Gastrocnemius medialis (tissue), 4 donors: ENCODE results near the gene KRT85. TPM values are rescaled to one million over a fixed set of nuclear protein-coding genes. Genes with fewer than 3 reads are reported as not detected.

ENCODE experiments used
- ATAC-seq, 2 donors: fragments of 150-250 bp; one replicate each; pipeline ENCODE4 v1.9.1; 2016
- DNase-seq, 2 donors: peaks; one replicate each; pipeline ENCODE4 v3.0.0-alpha.2; 2019
- H3K27ac ChIP-seq, 4 donors: fragments of 200-600 bp; sonication (generic); 1 replicate in 1 of 4; 2 replicates in 3 of 4; pipeline ENCODE4 v1.5.1; 2016 to 2018; ENCODE audit warnings: mild to moderate bottlenecking in 2 of 4, moderate library complexity in 1 of 4
- H3K27me3 ChIP-seq, 3 donors: fragments of 200-600 bp; sonication (generic) in 2 of 3; 1 replicate in 1 of 3; 2 replicates in 2 of 3; pipeline versions ENCODE4 v1.5.1 to v1.6.0; 2016 to 2019; ENCODE audit warnings: mild to moderate bottlenecking in 1 of 3, moderate library complexity in 1 of 3
- H3K36me3 ChIP-seq, 2 donors: fragments of 200-600 bp; sonication (generic) in 1 of 2; one replicate each; pipeline ENCODE4 v1.5.1; 2017 to 2018
- H3K4me1 ChIP-seq, 2 donors: fragments of 200-600 bp; sonication (generic) in 1 of 2; one replicate each; pipeline ENCODE4 v1.5.1; 2016 to 2017; ENCODE audit warnings: mild to moderate bottlenecking in 2 of 2
- H3K4me3 ChIP-seq, 4 donors: fragments of 200-600 bp; sonication (generic) in 3 of 4; 1 replicate in 1 of 4; 2 replicates in 3 of 4; pipeline ENCODE4 v1.5.1; 2016 to 2019; ENCODE audit warnings: mild to moderate bottlenecking in 2 of 4
- H3K9me3 ChIP-seq, 3 donors: fragments of 200-600 bp; sonication (generic) in 2 of 3; 1 replicate in 1 of 3; 2 replicates in 2 of 3; pipeline ENCODE4 v1.5.1; 2016 to 2019
- POLR2A ChIP-seq, 2 donors: fragments of 450-650 bp; IDR thresholded peaks; one replicate each; pipeline ENCODE4 v1.6.1; 2017; ENCODE audit warnings: antibody characterized with exemption in 2 of 2, mild to moderate bottlenecking in 2 of 2, moderate library complexity in 2 of 2
- in situ Hi-C, 4 donors: fragments of 200-750 bp; cut with MboI; loops; one replicate each; pipeline versions ENCODE4 v1.15.0 to v1.8.0; 2017; ENCODE audit warnings: low sequenced_read_pairs in 4 of 4
- intact Hi-C: fragments of 100-400 bp; cut with DNase I; formaldehyde crosslinking; loops from one replicate; pipeline ENCODE4 v1.15.1; 2023; ENCODE audit warnings: low total_unique reads
- total RNA-seq, 4 donors: library from RNA; depleted of rRNA; stranded (reverse); fragments of >200 nt; gene quantifications; one replicate each; pipeline versions ENCODE4 v1.1.0 to v1.2.3, GENCODE V29; 2016
- TF ChIP-seq, protein P1 (sequence below), 5 experiments: fragments of 450-650 bp in 3 of 5; fragments of 200-600 bp in 2 of 5; sonication (generic) in 2 of 5; IDR thresholded peaks in 4 of 5; conservative IDR thresholded peaks in 1 of 5; 1 replicate in 4 of 5; 2 replicates in 1 of 5; pipeline ENCODE4 v1.5.1; 2016 to 2019; ENCODE audit warnings: antibody characterized with exemption in 5 of 5, mild to moderate bottlenecking in 3 of 5, moderate library complexity in 3 of 5

KRT85 gene
- total RNA-seq, 4 donors from 2014 or later = not detected

DNA sequence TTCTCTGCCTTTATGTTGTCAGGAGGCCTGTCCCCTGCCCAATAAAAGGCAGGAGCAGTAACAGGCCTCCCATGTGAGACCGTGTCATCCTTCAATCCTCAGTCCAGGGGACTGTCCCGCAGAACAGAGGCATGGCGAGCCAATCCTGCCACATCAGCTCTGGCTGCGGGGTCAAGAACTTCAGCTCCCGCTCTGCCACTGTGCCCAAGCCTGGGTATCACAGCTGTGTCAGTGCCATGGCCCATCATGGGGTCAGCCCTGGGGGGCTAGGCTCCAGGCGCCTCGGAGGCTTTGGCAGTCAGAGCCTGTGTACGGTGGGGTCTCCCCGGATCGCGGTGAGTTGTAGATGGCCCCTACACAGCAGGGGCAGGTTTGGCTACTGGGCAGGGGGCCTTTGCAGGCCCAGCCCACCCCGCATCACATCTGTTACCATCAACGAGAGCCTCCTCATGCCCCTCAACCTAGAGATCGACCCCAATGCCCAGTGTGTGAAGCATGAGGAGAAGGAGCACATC, 26.2 kb downstream of the KRT85 start:
- no peak for TF ChIP-seq POLR2A (IDR thresholded peaks at IDR 0.05)
- TF ChIP-seq, protein P1, sequence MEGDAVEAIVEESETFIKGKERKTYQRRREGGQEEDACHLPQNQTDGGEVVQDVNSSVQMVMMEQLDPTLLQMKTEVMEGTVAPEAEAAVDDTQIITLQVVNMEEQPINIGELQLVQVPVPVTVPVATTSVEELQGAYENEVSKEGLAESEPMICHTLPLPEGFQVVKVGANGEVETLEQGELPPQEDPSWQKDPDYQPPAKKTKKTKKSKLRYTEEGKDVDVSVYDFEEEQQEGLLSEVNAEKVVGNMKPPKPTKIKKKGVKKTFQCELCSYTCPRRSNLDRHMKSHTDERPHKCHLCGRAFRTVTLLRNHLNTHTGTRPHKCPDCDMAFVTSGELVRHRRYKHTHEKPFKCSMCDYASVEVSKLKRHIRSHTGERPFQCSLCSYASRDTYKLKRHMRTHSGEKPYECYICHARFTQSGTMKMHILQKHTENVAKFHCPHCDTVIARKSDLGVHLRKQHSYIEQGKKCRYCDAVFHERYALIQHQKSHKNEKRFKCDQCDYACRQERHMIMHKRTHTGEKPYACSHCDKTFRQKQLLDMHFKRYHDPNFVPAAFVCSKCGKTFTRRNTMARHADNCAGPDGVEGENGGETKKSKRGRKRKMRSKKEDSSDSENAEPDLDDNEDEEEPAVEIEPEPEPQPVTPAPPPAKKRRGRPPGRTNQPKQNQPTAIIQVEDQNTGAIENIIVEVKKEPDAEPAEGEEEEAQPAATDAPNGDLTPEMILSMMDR (IDR thresholded peaks at IDR 0.05 in 4 of 5, conservative IDR thresholded peaks at IDR 0.05 in 1 of 5) = no peak
- in situ Hi-C loops = no loop called here

GRCh38 chr12:52338241-52338960, 28.9 kb downstream of the KRT85 start:
- no peak overlapping the region for H3K4me3 ChIP-seq
- H3K27ac ChIP-seq = no peak overlapping the region
- TF ChIP-seq, protein P1 (IDR thresholded peaks at IDR 0.05 in 4 of 5, conservative IDR thresholded peaks at IDR 0.05 in 1 of 5) = no peak
- TF ChIP-seq POLR2A (IDR thresholded peaks at IDR 0.05) = no peak
- peaks cover 0 to 8% (median 3%) of the 10 kb centered on the region in 3 donors for H3K9me3 ChIP-seq
- ATAC-seq = no peak
- no peaks in the 10 kb centered on the region for H3K36me3 ChIP-seq
- in situ Hi-C loops = no loop called here
- peaks cover 0 to 9% (median 3%) of the 10 kb centered on the region in 3 donors for H3K27me3 ChIP-seq
- intact Hi-C loops = no loop called here
- H3K4me1 ChIP-seq = no peaks in the 10 kb centered on the region
- no peak for DNase-seq

More for the DNA sequence above, 26.2 kb downstream of the KRT85 start:
- intact Hi-C loops = no loop called here
- no peak for DNase-seq
- Histone ChIP-seq H3K36me3 (no peaks in the 10 kb centered on the region), H3K9me3 (peaks cover 0 to 8% (median 0%) of the 10 kb centered on the region in 3 donors), H3K27ac (no peak overlapping the region), H3K27me3 (peaks cover 0 to 5% (median 3%) of the 10 kb centered on the region in 3 donors), H3K4me1 (no peaks in the 10 kb centered on the region), H3K4me3 (no peak overlapping the region)
- ATAC-seq = no peak

DNA sequence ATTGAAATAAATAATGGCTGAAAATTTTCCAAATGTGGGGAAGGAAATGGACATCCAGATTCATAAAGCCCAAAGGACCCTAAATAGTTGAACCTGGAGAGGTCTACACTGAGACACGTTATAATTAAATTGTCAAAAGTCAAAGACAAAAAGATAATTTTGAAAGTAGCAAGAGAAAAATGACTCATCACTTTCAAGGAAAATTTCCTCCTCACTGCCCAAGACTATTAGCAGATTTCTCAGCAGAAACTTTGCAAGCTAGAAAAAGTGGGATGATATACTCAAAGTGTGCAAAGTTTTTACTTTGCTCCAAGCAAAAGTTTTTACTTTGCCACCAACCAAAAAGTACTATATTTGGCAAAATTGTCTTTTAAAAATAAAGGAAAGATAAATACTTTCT, 30.2 kb downstream of the KRT85 start:
- ATAC-seq = no peak
- in situ Hi-C loops (no loop called here), intact Hi-C loops (no loop called here)

GRCh38 chr12:52336641-52337040, 30.6 kb downstream of the KRT85 start:
- Histone ChIP-seq H3K4me1 (no peaks in the 10 kb centered on the region), H3K27me3 (peaks cover 0 to 9% (median 3%) of the 10 kb centered on the region in 3 donors), H3K4me3 (no peak overlapping the region), H3K27ac (no peak overlapping the region), H3K36me3 (no peaks in the 10 kb centered on the region), H3K9me3 (peaks cover 0 to 8% (median 3%) of the 10 kb centered on the region in 3 donors)
- ATAC-seq (no peak), DNase-seq (no peak)
- in situ Hi-C loops = no loop called here
- TF ChIP-seq POLR2A (IDR thresholded peaks at IDR 0.05) = no peak
- TF ChIP-seq, protein P1 (IDR thresholded peaks at IDR 0.05 in 4 of 5, conservative IDR thresholded peaks at IDR 0.05 in 1 of 5) = no peak
- intact Hi-C loops = no loop called here

More for the DNA sequence above, 30.2 kb downstream of the KRT85 start:
- Histone ChIP-seq H3K4me3 (no peak overlapping the region), H3K4me1 (no peaks in the 10 kb centered on the region), H3K27me3 (peaks cover 0 to 9% (median 3%) of the 10 kb centered on the region in 3 donors), H3K9me3 (peaks cover 0 to 8% (median 3%) of the 10 kb centered on the region in 3 donors), H3K36me3 (no peaks in the 10 kb centered on the region), H3K27ac (no peak overlapping the region)
- no peak for TF ChIP-seq POLR2A (IDR thresholded peaks at IDR 0.05)
- TF ChIP-seq, protein P1 (IDR thresholded peaks at IDR 0.05 in 4 of 5, conservative IDR thresholded peaks at IDR 0.05 in 1 of 5) = no peak
- no peak for DNase-seq
